Stimulated activated CD4-positive, alpha-beta T cell treated with anti-CD3 and anti-CD28 coated beads, Interleukin-12 subunit alpha, Interleukin-12 subunit beta, amount 100 ng/mL, for 24 hours (primary cell): ENCODE data around the gene MET.

Experiments used
- DNase-seq, 2 experiments: peaks; one replicate each; pipeline ENCODE4 v3.0.0-alpha.2; 2020; ENCODE audit warnings: low read depth in 2 of 2

MET gene

DNA sequence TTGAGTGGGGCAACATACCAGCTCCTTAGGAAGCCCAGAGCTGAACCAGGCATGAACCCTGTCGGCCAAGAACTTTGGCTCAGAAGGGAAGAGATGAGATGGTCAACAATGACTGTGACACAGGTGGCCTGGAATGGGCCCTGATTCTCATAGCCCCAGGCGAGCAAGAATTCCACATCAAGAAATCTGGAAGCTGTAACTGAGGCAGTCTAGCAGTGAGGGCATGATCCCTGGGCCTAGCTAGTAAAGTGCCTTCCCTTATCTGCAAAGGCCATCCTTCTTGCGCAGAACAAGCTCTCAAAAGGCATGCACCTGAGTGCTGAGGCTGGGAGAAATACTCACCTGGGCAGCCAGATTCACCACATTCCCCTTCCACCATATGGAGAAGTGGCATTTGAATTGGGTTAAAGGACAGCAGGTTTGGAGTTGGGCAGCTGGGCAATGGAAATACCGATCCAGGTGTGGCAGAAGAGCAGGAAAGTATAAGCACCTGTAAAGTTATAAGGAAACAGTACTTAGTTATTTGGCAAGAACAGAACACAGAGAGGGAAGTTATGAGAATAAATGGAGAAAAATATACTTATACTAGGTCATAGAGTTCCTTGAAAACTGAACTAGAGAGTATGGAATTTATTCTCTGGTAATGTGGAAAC lies 111.8 kb downstream of the MET start:
- DNase-seq = no peak

GRCh38 chr7:116784647-116785046 lies 112.7 kb downstream of the MET start:
- DNase-seq = no peak

DNA sequence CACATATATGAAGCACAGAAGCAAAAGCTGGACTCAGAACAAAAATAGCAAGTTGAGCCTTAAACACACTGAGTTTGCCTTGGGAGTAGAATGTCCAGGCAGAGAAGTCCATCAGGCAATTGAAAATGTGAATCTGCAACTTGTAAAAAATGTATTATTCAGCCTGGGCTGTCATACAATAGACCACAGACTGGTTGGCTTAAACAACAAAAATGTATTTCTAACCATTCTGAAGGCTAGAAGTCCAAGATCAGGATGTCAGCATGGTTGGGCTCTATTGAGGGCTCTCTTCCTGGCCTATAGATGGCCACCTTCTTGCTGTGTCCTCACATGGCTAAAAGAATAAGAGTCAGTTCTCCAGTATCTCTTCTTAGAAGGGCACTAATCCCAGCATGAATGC lies 113.8 kb downstream of the MET start:
- DNase-seq = no peak

DNA sequence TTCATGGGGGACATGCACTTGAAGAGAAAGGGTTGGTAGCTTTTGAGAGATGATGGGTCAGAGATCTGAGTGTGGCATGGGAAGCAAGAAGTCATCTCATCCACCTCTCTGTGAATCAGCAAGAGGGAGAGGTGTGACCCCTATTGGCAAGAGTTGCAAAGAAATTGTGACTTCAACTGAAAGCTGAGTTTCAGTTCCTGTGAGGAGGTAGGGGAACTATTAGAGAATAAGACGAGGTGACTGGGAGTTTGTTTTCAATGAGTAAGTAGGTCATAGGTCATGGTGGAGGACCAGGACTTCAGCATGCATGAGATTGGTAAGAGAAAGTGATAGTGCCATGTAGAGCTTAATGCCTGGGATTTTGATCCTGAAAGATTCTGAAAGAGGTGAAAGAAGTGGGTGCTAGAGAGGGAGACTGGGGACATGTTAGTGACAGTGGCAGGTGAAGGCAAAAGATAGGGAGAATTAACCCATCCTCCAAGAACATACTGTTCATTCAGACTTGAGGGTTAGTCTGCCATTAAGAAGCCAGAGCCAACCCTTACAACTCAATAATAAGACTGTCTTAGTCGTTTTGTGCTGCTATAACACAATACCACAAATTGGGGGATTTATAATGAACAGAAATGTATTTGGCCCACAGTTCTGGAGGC lies 114.9 kb downstream of the MET start:
- no peak for DNase-seq

DNA sequence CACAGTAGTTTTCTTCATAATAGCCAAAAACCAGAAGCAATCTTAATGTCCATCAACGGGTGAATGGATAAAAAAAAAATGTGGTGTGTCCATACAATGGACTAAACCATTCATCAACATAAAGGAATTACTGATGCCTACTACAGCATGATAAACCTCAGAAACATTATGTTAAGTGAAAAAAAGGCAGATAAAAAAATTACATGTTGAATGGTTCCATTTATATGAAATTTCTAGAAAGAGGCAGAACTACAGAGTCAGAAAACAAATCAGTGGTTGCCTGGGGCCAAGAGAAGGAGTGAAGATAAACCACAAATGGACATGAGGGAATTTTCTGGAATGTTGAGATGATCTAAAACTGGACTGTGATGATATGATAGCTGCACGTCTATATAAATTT lies 115.9 kb downstream of the MET start:
- DNase-seq = no peak

DNA sequence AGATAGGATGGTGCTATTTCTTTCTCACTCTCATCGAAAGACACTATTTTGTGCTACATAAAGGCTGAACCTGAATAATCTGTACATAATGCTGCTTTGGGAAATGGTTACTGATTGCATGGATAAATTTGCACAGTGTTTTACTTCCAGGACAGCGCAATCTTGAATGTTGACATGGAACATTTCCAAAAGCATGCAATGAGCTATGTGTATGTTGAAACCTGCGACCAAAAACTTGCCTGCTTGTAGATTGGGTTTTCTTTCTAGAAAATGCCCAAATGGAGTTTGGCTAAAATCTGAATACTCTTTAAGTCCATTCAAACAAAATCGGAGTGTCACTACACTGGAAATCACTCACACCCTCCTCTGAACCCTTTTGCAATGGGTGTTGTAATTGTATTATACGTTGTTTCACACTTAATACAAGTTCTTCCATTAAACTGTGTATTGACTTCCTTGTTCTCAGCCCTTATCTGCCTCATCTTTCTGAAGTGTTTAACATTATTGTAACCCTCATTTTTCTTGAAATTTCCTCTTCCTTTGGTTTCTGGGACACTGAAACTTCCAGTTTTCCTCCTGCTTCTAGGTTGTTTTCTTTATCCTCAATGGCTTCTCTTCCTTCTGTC lies 116.7 kb downstream of the MET start:
- DNase-seq = no peak

DNA sequence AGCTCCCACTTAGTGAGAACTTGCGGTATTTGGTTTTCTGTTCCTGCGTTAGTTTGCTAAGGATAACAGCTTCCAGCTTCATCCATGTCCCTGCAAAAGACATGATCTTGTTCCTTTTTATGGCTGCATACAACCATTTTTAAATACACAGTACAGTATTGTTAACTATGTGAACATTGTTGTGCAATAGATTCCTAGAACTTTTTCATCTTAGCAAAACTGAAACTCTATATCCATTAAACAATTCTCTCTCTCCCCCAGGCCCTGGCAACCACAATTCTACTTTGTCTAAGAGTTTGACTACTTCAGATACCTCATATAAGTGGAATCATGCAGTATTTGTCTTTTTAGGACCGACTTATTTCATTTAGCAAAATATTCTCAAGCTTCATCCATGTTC lies 118.0 kb downstream of the MET start:
- DNase-seq = no peak

GRCh38 chr7:116792813-116793212 lies 120.8 kb downstream of the MET start:
- no peak for DNase-seq

DNA sequence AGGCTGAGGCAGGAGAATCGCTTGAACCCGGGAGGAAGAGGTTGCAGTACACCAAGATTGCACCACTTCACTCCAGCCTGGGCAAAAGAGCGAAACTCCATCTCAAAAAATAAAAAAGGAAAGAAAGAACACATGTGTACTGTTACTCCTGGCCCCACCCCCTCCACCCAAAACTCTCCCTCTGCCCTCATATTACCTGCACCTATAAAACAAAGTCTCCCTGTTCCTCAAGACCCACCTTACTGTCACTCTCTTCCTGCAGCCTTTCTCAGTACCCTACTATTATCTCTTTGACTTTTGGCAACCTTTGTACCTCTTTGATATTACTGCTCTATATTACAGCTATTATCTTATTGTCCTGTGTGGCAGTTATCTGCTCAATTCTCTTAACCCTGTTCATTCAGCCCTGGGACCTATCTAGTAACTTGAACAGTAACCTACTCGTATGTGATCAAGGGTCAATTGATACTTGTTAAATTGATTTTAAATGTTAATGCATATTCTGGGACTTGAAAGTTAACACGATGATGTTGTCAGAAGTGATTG lies 121.9 kb downstream of the MET start:
- no peak for DNase-seq

DNA sequence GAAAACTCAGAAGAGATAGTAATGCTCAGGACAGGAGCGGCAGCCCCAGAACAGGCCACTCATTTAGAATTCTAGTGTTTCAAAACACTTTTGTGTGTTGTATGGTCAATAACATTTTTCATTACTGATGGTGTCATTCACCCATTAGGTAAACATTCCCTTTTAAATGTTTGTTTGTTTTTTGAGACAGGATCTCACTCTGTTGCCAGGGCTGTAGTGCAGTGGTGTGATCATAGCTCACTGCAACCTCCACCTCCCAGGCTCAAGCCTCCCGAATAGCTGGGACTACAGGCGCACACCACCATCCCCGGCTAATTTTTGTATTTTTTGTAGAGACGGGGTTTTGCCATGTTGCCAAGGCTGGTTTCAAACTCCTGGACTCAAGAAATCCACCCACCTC lies 124.5 kb downstream of the MET start:
- no peak for DNase-seq

- no peak for DNase-seq
Observed at GRCh38 chr7:116797612-116798011, 125.6 kb downstream of the MET start.

DNA sequence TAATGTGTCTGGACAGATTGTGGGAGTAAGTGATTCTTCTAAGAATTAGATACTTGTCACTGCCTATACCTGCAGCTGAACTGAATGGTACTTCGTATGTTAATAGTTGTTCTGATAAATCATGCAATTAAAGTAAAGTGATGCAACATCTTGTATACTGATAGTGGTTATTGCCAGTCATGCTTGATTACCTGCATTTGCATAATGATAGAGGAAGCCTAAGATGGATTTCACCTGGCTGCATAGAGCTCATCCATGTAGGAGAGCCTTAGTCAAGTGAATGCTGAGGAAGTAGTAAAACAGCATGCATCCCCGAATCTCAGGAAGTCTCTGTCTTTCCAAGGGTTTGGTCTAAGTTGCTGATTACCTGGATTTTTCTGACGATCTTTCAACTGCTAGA lies 126.2 kb downstream of the MET start:
- DNase-seq = no peak

GRCh38 chr7:116799916-116800315 lies 127.9 kb downstream of the MET start:
- no peak for DNase-seq

DNA sequence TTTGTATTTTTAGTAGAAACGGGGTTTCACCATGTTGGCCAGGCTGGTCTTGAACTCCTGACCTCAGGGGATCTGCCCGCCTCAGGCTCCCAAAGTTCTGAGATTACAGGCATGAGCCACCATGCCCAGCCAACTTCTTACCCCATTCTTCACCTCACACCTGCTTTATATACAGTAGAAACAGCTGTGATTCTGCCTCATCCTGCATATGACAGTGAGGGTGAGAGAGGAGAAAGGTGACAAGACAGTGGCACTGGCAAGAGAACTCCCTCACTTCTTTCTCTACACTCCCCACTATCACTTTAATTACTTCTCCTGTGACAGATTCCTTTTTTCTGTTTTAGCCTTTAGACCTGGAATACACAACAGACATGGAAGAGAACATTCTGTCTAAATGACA lies 128.6 kb downstream of the MET start:
- no peak for DNase-seq

- DNase-seq = no peak
Observed at GRCh38 chr7:116801092-116801710, 129.2 kb downstream of the MET start.

- DNase-seq = no peak
Observed at GRCh38 chr7:116802144-116802745, 130.2 kb downstream of the MET start.

- no peak for DNase-seq
Observed at GRCh38 chr7:116802746-116803152, 130.8 kb downstream of the MET start.

DNA sequence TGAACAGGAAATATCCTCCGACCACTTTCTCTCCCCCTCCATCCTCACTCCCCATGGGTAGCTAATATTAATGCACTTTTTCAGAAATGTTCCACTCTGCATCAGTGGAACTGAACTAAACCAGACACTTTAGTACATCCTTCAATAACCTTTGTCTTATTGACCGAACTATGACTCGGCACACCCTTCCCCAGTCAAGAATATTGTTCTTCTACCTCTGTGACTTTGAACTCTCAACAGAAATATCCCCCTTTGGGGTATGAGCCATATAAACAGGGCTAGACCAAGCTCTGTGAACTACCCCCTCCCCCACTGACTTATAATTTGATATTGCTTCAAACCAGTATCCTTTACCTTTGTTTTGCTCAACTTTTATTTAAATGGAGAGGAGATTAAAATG lies 132.5 kb downstream of the MET start:
- no peak for DNase-seq

GRCh38 chr7:116805100-116805544 lies 133.1 kb downstream of the MET start:
- no peak for DNase-seq

GRCh38 chr7:116806046-116806944 lies 134.3 kb downstream of the MET start:
- no peak for DNase-seq

- no peak for DNase-seq
Observed at GRCh38 chr7:116807011-116807560, 135.1 kb downstream of the MET start.
